H1 (cell line): ENCODE data around the gene CNTN6. TPM values are rescaled to one million over a fixed set of nuclear protein-coding genes. Genes with fewer than 3 reads are reported as not detected.

Experiments
- BRCA1 ChIP-seq: IDR thresholded peaks from 2 replicates; pipeline ENCODE4 v1.6.1; 2012; ENCODE audit warnings: low read depth, low read length, improper control_type of control experiment
- CEBPB ChIP-seq: IDR thresholded peaks from 2 replicates; pipeline ENCODE4 v1.6.1; 2012; ENCODE audit warnings: low read depth, low read length
- CHD7 ChIP-seq: fragments of 300-600 bp; sonication (generic); IDR thresholded peaks from 2 replicates; pipeline ENCODE4 v1.7.1; 2012; ENCODE audit warnings: low read length, moderate library complexity, mild to moderate bottlenecking, inconsistent platforms; ENCODE audit not compliant: insufficient replicate concordance
- FOSL1 ChIP-seq: IDR thresholded peaks from 2 replicates; pipeline ENCODE4 v1.6.1; 2011; ENCODE audit warnings: mild to moderate bottlenecking, low read depth, low read length, moderate library complexity; ENCODE audit not compliant: insufficient read depth
- KDM4A ChIP-seq: IDR thresholded peaks from one replicate; pipeline ENCODE4 v1.7.1; 2012; ENCODE audit warnings: low read depth, mild to moderate bottlenecking, moderate library complexity, low read length, inconsistent platforms; ENCODE audit not compliant: severe bottlenecking
- MAX ChIP-seq: IDR thresholded peaks from 2 replicates; pipeline ENCODE4 v1.6.1; 2012; ENCODE audit warnings: inconsistent platforms
- polyA plus RNA-seq, 7 experiments: library from polyadenylated mRNA; depleted of rRNA in 3 of 7; stranded (reverse) in 5 of 7; unstranded in 2 of 7; fragments of >200 nt in 5 of 7; fragments of 200-250 nt in 2 of 7; gene quantifications; 1 replicate in 5 of 7; 2 replicates in 1 of 7; 4 replicates in 1 of 7; pipeline versions ENCODE4 v1.2.1 to v1.2.3, GENCODE V29; 2011 to 2013; ENCODE audit warnings: missing spikeins in 2 of 7, mixed read lengths in 2 of 7
- total RNA-seq: library from RNA; stranded (reverse); fragmentation: NEBNext Ultra II Directional; extraction: Animal tissue kit (Norgen Biotek cat#: 25700); gene quantifications from 2 replicates; pipeline ENCODE4 v1.2.1, GENCODE V29; 2021

Gene CNTN6
- total and polyA plus RNA-seq, 2 of the 8 experiments (the other 6 are each of a cell fraction or from before 2014, with no cell fraction given), result not detected

DNA sequence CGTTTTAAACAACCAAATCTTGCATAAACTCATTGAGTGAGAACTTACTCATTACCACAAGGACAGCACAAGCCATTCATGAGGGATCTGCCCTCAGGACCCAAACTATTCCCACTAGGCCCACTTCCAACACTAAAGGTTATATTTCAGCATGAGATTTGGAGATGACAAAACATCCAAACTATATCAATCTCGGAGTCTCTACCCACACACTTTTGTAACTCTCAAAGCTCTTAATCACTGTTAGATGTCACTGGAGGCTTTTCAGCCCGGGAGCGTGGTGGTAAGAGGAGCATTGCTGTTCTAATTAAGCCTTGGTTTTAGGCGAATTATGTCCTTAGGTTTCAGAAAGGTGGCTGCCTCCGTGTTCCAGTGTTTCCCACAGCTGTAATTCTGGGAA is 86.3 kb downstream of the CNTN6 start (continued):
- TF ChIP-seq CHD7 (no peak), MAX (no peak), BRCA1 (no peak), FOSL1 (no peak), KDM4A (no peak), CEBPB (no peak)
